Measurements from ENCODE around the gene CNIH2.
A peak's percentile ranks its signal among the peaks of the same experiment; 100 is the strongest.

CNIH2 gene

DNA sequence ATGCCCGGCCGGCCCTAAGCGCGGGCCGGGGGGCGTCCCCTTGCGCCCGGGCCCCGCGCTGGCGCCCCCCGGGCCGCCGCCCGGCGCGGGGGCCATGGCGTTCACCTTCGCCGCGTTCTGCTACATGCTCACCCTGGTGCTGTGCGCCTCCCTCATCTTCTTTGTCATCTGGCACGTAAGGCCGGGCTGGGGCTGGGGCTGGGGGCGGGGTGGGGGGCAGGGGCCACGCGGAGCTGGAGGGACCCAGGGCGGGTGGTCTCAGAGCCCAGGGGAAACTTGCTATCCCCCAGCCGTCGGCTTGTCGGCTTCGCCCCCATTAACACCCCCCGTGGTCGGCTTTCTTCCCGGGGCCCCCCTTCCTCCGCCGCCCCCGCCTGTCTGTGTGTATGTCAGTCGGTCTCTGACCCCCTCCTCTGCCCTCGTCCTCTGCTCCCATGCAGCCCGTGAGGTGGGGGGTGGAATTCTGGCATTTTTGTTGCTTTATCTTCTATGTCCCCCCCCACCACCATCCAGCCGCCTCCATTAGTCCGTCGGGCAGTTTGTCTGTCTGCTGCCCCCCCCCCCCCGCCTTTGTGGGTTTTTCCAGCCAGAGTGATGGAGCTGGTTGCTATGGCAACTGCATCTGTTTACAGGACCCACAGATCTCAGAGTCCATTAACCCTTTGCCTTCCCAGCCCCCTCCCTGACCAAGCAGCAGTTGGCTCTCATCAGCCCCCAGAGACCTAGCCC, 552 bp downstream of the CNIH2 start:
- DNase-seq: no peak

DNA sequence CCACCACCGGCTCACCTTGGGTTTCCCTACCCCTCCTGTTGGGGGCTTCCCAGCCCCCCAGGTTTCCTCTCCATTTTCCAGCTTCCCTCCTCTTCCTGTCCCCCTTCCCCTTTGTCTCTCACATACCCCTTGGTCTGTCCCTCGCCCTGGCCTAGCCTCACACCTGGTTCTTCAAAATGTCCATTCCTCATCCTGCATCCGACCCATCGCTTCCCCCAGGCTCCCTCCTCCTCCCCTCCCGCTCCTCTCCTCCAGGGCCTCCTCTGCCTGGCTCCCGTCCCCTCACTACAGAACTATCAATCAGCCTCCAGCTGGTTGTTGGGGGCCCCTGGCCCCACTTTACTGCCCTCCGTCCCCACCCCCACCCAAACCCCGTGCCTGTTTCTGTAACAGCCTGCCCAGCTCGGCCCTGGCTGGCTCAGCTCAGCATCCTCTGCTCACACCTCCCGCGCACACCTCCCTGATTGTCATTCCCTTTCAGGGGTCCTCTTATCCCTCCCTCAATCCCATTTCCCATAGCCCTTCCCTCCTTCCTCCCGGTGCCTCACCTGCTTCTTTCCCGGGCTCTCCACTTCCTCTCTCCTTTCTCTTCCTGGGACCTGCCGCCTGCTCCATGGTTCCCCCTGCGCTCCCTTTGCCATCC, 1.2 kb downstream of the CNIH2 start:
- no peak for DNase-seq

- no peak for DNase-seq
Measured at GRCh38 chr11:66280428-66280827, 2.5 kb downstream of the CNIH2 start.

DNA sequence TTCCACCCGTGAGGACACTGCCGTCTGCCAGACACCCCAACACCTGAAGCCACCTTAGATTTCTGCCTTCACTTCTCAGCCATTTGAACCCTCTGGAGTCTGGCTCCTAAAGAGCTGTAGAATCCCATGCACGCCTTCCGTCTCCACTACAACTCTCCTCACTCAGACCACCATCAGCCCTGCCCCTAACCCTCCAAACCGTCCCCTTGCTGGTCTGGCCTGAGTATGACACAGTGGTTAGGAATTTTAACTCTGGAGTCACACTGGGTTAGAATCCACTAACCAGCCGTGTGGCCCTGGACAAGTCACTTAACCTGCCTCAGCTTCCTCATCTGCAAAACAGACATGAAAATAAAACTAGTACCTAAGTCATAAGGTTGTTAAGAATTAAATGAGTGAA, 3.0 kb downstream of the CNIH2 start:
- no peak for DNase-seq

DNA sequence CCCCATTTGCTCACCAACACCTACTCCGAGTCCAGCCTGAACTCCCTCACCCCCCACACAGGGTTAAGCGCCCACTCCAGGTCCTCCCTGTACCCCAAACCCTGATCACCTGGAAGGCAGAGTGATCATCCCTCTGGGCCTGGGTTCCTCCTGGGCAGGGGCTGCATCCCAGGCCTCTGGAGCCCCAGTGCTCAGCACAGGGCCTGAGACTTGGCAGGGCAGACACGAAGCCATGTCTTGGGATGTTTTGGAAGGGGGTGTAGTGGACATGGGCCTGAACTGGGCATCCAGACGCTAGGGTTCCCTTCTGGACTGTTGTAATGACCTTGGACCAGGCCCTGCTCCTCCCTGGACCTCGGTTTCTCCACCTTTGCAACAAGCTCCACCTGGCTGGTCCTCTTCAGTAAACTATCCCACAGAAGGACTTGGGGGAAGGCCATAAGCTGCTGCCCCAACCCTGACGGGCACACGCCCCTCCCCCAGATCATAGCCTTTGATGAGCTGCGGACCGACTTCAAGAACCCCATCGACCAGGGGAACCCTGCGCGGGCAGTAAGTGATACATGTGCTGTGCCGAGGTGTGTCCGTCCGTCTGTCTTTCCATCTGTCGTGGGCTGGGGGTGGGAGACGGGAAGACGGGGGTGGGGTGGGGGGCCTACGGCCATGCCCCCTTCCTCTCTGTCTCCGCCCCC, 3.9 kb downstream of the CNIH2 start:
- DNase-seq: no peak

- peak; percentile 90 for DNase-seq
Measured at GRCh38 chr11:66282468-66283455, 4.8 kb downstream of the CNIH2 start.

DNA sequence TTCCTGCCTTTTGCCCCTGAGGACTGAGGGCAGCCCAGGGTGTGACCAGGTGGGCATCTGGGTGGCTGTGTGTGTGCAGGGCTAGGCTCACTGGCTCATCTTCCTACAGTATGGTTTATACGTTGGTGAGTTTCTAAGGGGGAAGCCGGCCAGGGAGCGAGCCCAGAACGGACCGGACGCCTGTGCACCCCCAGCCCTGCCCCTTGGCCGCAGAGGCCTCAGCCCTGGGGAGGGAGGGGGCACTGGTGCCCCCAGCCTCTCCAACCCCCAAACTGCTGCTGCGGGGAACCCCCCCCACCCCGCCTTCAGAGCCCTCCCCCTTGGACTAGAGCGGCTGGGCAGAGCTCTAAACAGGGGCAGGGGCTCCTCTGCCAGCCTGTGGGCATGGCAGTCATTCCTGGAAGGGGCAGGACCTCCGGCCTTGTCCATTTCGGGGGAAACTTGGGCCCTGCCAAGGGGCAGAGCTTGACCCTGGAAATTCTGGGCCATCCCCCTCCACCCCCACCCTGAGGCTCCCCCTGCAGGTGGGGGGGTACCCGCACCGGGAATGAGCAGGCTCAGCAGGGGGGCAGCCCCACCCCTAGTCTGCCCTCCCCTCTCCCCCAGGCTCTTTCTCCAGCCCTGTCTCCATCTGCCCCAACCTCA, 5.6 kb downstream of the CNIH2 start:
- no peak for DNase-seq

- DNase-seq: no peak
Measured at GRCh38 chr11:66284526-66285078, 6.6 kb downstream of the CNIH2 start.

DNA sequence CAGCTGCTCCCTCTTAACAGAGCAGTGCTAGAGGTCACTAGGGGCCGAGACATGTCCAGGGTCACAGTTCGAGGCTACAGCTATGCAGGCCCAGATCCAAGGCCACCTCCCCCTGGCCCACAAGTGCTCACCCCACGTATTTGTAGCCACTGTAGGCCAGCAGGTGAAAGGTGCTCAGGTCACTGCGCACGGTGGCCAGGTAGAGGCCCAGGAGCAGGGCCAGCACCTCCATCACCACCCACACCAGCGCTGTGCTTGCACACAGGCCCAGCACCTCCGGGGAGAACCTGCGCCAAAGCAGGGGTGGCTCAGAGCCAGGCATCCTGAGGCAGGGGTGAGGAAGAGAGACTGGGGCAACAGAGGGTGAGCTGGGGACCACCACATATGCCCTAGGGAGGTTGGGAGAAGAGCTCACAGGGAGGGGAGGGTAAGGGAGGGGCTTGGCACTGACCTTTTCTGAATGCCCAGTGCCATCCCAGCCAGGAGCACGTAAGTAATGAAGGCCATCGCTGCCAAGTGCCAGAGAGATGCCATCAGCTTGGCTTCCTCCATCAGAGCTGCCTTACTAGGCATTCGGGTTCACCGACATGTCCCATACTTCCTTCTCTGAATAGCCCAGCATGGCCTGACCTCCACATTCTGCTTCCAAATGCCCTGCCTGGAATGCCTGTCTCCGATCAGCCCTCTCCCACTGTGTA, 7.4 kb downstream of the CNIH2 start:
- DNase-seq: no peak

GRCh38 chr11:66286699-66287098, 8.7 kb downstream of the CNIH2 start:
- no peak for DNase-seq

DNA sequence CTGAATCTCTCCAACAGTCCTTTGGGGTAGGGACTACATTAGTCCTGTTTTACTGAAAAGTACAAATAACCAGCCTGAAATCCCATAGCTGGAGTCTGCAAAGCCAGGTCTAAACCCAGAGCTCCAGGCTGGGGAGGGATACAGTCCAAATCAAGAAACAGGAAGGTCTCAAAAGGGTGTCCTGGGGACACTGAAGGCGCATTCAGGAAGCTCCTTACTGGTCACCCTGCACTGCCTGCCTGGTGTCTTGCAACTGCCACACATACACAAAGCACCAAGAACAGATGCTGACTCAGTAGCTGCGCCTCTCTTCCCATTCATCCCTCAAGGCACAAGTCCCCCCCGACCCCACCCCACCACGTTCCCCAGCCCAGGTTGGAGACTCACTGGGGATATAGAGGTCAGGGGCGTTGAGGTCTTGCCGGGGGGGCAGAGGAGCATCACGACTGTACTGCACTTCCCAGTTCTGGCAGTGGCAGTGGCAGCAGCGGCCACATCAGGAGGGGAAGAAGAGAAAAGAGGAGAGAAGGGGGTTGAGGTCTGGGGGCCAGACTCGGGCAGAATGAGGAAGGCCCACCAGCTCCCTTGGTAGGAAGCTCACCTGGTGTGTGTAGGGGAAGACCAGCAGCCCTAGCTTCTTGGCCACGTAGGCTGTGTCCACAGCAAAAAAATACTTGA, 9.4 kb downstream of the CNIH2 start:
- DNase-seq: no peak

DNA sequence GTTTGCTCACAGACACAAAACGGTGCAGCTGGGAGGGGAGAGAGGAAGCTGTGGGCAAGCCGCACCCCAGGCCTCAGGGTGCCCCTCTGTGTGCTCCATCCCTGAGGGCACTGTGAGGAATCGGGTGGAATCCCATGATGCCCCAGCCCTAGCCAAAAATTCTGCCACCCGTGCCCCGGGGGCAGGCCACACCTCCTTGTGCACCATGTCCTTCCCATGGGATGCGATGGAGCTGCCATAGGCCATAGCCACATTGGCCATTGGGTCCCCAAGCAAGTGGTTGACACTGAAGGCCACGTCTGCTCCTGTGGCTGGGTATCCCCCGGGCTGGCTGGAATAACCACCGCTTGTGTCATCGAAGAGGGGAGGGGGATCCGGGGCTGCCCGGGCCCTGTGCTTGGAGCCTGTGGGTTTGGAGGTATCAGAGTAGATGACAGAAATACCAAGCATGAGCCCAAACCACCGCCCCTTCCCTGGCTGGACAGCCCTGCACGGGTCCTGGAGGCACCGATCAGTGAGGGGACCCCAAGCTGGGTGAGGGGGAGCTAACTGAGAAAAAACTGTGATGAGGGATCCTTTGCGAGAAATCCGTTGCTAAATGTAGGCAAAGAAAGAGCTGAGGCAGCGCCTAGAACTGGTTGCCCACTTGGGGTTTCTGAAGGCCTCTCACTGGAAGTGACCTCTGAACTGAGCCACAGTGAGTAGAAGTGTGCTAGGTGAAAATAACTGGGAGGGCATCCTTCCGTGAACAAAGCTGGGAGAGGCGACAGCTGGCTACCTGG, 10.1 kb downstream of the CNIH2 start:
- DNase-seq: no peak

GRCh38 chr11:66288671-66289547, 10.9 kb downstream of the CNIH2 start, which contains the start of gene YIF1A:
Gene YIF1A (minus strand): TSS chr11:66289143. CDS start chr11:66288985, 158 bp downstream.
- DNase-seq: peak; percentile 98

DNA sequence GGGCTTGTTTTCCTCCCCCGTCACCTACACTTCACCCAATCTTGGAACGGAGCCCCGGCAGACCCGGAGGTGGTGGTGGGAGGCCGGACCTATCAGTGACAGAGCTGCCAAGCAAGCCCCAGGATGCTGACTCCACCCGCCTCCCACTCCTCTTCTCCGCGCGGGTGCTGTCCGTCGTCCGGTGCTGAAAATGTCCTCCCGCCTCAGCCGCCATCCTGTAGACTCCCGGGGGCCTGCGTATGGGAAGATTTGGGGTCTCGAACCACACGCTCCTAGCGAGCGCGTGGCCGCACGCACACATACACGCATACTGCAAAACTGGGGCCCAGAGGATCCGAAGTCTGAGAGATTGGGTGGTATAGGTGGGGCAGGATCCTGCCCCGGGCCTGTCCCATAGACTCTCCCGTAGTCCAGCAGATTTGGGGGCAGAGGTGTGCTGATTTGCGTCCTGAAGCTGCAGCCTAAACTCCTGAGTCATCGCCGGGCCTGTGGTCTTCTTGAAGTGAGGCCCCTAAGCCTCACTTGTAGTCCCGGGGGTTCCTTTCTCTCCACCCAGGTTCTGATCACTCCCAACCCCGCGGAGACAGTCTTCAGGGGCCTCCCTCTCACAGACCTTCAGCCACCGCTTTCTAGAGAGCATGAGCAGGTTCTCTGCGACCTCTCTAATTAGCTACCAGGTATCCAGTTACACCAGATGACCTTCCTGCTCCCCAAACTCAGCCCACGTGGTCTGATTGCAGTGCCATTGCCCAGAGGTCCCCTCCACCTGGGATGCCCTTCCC, 11.8 kb downstream of the CNIH2 start:
- DNase-seq: no peak

DNA sequence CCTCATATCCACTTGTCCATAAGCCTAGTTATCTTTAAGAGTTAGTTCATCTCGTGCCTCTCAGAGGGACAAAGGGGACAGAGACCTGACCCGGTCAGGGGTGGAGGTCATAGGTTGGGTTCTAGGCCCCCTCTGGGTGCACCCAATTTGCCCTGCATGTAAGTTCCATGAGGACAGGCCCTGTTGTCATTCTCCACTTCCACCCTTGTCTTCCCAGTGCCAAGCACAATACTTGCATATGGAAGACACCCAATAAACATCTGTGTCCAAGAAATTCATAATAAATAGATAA, 12.3 kb downstream of the CNIH2 start:
- DNase-seq: no peak

- DNase-seq: no peak
Measured at GRCh38 chr11:66291303-66291705, 13.3 kb downstream of the CNIH2 start.

- no peak for DNase-seq
Measured at GRCh38 chr11:66291706-66292542, 13.9 kb downstream of the CNIH2 start, which contains the start of gene TMEM151A. Gene TMEM151A (plus strand): TSS chr11:66291894. CDS start chr11:66292014, 120 bp downstream.

Data from NCI-H1417 treated with DMSO at 0.1 percent for 48 hours (cell line).